Endothelial cell of umbilical vein (primary cell): ENCODE data around the gene CPED1. TPM values are rescaled to one million over a fixed set of nuclear protein-coding genes. Genes with fewer than 3 reads are reported as not detected.

Source experiments
- BruUV-seq: library from RNA; stranded (reverse); fragments of 400-500 nt; replicated peaks from 2 replicates; lab custom pipeline; 2021; lab: Mats Ljungman, UMichigan
- CTCF ChIA-PET: fragments of 300-600, 350-600 bp; sonication (Branson Sonifier 250); formaldehyde crosslinking; loops from one replicate; lab custom pipeline; 2021; ENCODE audit warnings: antibody characterized with exemption, inconsistent platforms; lab: Charles Lee
- POLR2A ChIA-PET: fragments of 300-600, 350-600 bp; sonication (Branson Sonifier 250); formaldehyde crosslinking; loops from one replicate; lab custom pipeline; 2021; ENCODE audit warnings: antibody characterized with exemption, inconsistent platforms; lab: Charles Lee
- DNase-seq: peaks from one replicate; pipeline ENCODE4 v3.0.0-alpha.2; 2011; ENCODE audit warnings: low read depth, low spot score
- FAIRE-seq: peaks from 2 replicates; lab custom pipeline; 2011; peaks lifted over from hg19 to GRCh38; lab: Jason Lieb, UNC
- H2AFZ ChIP-seq: 2 replicates; pipeline ENCODE4 v1.6.0; 2012; ENCODE audit warnings: low read depth, low read length, control low read depth, inconsistent platforms
- H3K27ac ChIP-seq: 2 replicates; pipeline ENCODE4 v1.5.1; 2011; ENCODE audit warnings: low read depth, mild to moderate bottlenecking, control low read depth, low read length, moderate library complexity; ENCODE audit not compliant: insufficient read depth
- H3K27me3 ChIP-seq, 2 experiments: 2 replicates each; pipeline versions ENCODE4 v1.6.0 to v1.6.1; 2011; ENCODE audit warnings: low read length in 2 of 2, mixed read lengths in 1 of 2; ENCODE audit not compliant: control insufficient read depth in 2 of 2, insufficient read depth in 2 of 2
- H3K36me3 ChIP-seq, 2 experiments: 2 replicates in 1 of 2; 3 replicates in 1 of 2; pipeline ENCODE4 v1.5.1; 2011; ENCODE audit warnings: low read length in 2 of 2, mild to moderate bottlenecking in 1 of 2, moderate library complexity in 1 of 2; ENCODE audit not compliant: control insufficient read depth in 2 of 2, insufficient read depth in 2 of 2; ENCODE audit errors: extremely low read depth in 1 of 2
- H3K4me1 ChIP-seq: 3 replicates; pipeline ENCODE4 v1.5.1; 2011; ENCODE audit warnings: mild to moderate bottlenecking, low read length; ENCODE audit not compliant: control insufficient read depth, insufficient read depth; ENCODE audit errors: extremely low read depth
- H3K4me2 ChIP-seq: 2 replicates; pipeline ENCODE4 v1.6.1; 2011; ENCODE audit warnings: low read length, control low read depth, mixed read lengths; ENCODE audit not compliant: insufficient read depth
- H3K4me3 ChIP-seq, 3 experiments: fragments of 200-600 bp in 1 of 3; sonication (generic), shearing (Covaris generic) in 1 of 3; replicated peaks in 1 of 3; 2 replicates each; pipeline ENCODE4 v1.5.1; 2011 to 2016; ENCODE audit warnings: control low read depth in 3 of 3, low read length in 3 of 3, mild to moderate bottlenecking in 2 of 3, inconsistent platforms in 1 of 3, low read depth in 1 of 3, moderate library complexity in 1 of 3; ENCODE audit not compliant: insufficient read depth in 1 of 3
- H3K79me2 ChIP-seq: 2 replicates; pipeline ENCODE4 v1.6.0; 2012; ENCODE audit warnings: low read length, inconsistent platforms; ENCODE audit not compliant: control insufficient read depth, insufficient read depth
- H3K9ac ChIP-seq: replicated peaks from 2 replicates; pipeline ENCODE3; 2011; ENCODE audit warnings: low read length, control low read depth; ENCODE audit not compliant: insufficient read depth; ENCODE audit errors: extremely low read depth
- H3K9me1 ChIP-seq: replicated peaks from 3 replicates; pipeline ENCODE4 v1.6.0; 2011; ENCODE audit warnings: mild to moderate bottlenecking, low read length; ENCODE audit not compliant: control insufficient read depth, insufficient read depth; ENCODE audit errors: extremely low read depth
- H3K9me3 ChIP-seq: replicated peaks from 2 replicates; pipeline ENCODE4 v1.5.1; 2012; ENCODE audit warnings: low read length, inconsistent platforms; ENCODE audit not compliant: control insufficient read depth, insufficient read depth
- H4K20me1 ChIP-seq: replicated peaks from 2 replicates; pipeline ENCODE3; 2011; ENCODE audit warnings: mild to moderate bottlenecking, low read length; ENCODE audit not compliant: control insufficient read depth, insufficient read depth; ENCODE audit errors: extremely low read depth
- CTCF ChIP-seq, 2 donors: IDR thresholded peaks; 1 replicate in 1 of 2; 2 replicates in 1 of 2; pipeline ENCODE4 v1.5.1; 2011; ENCODE audit warnings: low read length in 2 of 2, mild to moderate bottlenecking in 2 of 2, moderate library complexity in 2 of 2, control low read depth in 1 of 2, inconsistent platforms in 1 of 2, low read depth in 1 of 2; ENCODE audit not compliant: insufficient read depth in 1 of 2; ENCODE audit errors: extremely low read depth in 1 of 2
- EZH2 ChIP-seq: IDR thresholded peaks from 2 replicates; pipeline ENCODE4 v1.6.1; 2012; ENCODE audit warnings: borderline replicate concordance, low read depth, mild to moderate bottlenecking, moderate library complexity, low read length, inconsistent platforms; ENCODE audit not compliant: severe bottlenecking
- FOS ChIP-seq: IDR thresholded peaks from 2 replicates; pipeline ENCODE4 v1.6.1; 2011; ENCODE audit warnings: mild to moderate bottlenecking, low read length, moderate library complexity, borderline replicate concordance; ENCODE audit not compliant: insufficient read depth
- GATA2 ChIP-seq: IDR thresholded peaks from 2 replicates; pipeline ENCODE4 v1.7.0; 2011; ENCODE audit warnings: low read depth, mild to moderate bottlenecking, moderate library complexity, mixed read lengths, low read length; ENCODE audit not compliant: insufficient read length, insufficient read depth
- JUN ChIP-seq: IDR thresholded peaks from 2 replicates; pipeline ENCODE4 v1.6.1; 2011; ENCODE audit warnings: borderline replicate concordance, low read depth; ENCODE audit not compliant: insufficient read length, insufficient read depth
- MAX ChIP-seq: IDR thresholded peaks from 2 replicates; pipeline ENCODE4 v1.6.1; 2011; ENCODE audit not compliant: insufficient read depth, insufficient read length
- MYC ChIP-seq: IDR thresholded peaks from one replicate; pipeline ENCODE4 v1.6.1; 2011; ENCODE audit warnings: mild to moderate bottlenecking, low read depth, low read length
- POLR2A ChIP-seq: IDR thresholded peaks from 2 replicates; pipeline ENCODE4 v1.6.1; 2012; ENCODE audit warnings: low read depth, mild to moderate bottlenecking, control low read depth, low read length
- POLR2AphosphoS5 ChIP-seq: IDR thresholded peaks from 2 replicates; pipeline ENCODE4 v1.6.1; 2012; ENCODE audit warnings: low read depth, mild to moderate bottlenecking, control low read depth, low read length, moderate library complexity; ENCODE audit not compliant: insufficient read depth
- dilution Hi-C: fragments of 300-500 bp; cut with MboI; formaldehyde crosslinking; loops from one replicate; pipeline ENCODE4 v1.15.0; 2019; ENCODE audit warnings: low sequenced_read_pairs; ENCODE audit not compliant: extremely low pct_ligation_motif_present
- intact Hi-C: fragments of 100-400 bp; cut with micrococcal nuclease; formaldehyde crosslinking; loops from one replicate; pipeline ENCODE4 v1.10.0; 2022
- polyA plus RNA-seq, 4 experiments: library from polyadenylated mRNA; depleted of rRNA in 3 of 4; stranded (reverse) in 3 of 4; unstranded in 1 of 4; fragments of >200 nt; gene quantifications; 2 replicates each; pipeline versions ENCODE4 v1.2.1 to v1.2.3, GENCODE V29; 2011 to 2012; ENCODE audit warnings: missing spikeins in 1 of 4
- total RNA-seq: library from RNA; stranded (reverse); gene quantifications from 2 replicates; pipeline ENCODE4 v1.2.3, GENCODE V29; 2021

The CPED1 gene
- total and polyA plus RNA-seq, 2 donors (not counting 3 experiments of a cell fraction or from before 2014, with no cell fraction given): 0.22 to 3.0 TPM

GRCh38 chr7:120960714-120961113, 27.8 kb upstream of the CPED1 start:
- H3K79me2 ChIP-seq: peaks cover 7% of the 10 kb centered on the region
- ChIA-PET POLR2A (no interaction called here), CTCF (interaction anchor here (0.6 to 1.6 kb wide), 4 partner anchors 9 to 148 kb away, joined by 3 read pairs; partner anchors contain the start of gene ING3)
- FAIRE-seq (no peak), DNase-seq (no peak)
- H2AFZ ChIP-seq: no peak overlapping the region
- no peaks in the 10 kb centered on the region for H3K9me1 ChIP-seq
- BruUV-seq: no TSS peak
- H3K27ac ChIP-seq: no peak overlapping the region
- dilution Hi-C loops: no loop called here
- H3K4me1 ChIP-seq: peaks cover 12% of the 10 kb centered on the region
- H3K4me3 ChIP-seq: no peak overlapping the region
- no peaks in the 10 kb centered on the region for H3K9me3 ChIP-seq
- no peaks in the 10 kb centered on the region for H3K27me3 ChIP-seq
- peaks cover 2 to 16% of the 10 kb centered on the region in 2 experiments for H3K36me3 ChIP-seq
- no peak overlapping the region for H3K9ac ChIP-seq
- TF ChIP-seq FOS: no peak
- TF ChIP-seq POLR2AphosphoS5: no peak
- no peak for TF ChIP-seq MYC
- TF ChIP-seq GATA2: no peak
- TF ChIP-seq CTCF (IDR thresholded peaks at IDR 0.05; ENCODE audit: extremely low read depth in 1 of 2, insufficient read depth in 1 of 2, low read depth in 1 of 2, low read length in 2 of 2): no peak
- no peak for TF ChIP-seq EZH2
- no peak for TF ChIP-seq JUN
- TF ChIP-seq MAX: no peak
- no peak for TF ChIP-seq POLR2A
- intact Hi-C loops: no loop called here
- no peaks in the 10 kb centered on the region for H4K20me1 ChIP-seq
- H3K4me2 ChIP-seq: peak overlapping the region; percentile 68
